ENCODE measurements around the gene PGBD5. TPM values are rescaled to one million over a fixed set of nuclear protein-coding genes. Genes with fewer than 3 reads are reported as not detected.

Gene PGBD5
- total RNA-seq, 1 donor from 2014 or later = 1.8 TPM

- H3K36me3 Mint-ChIP-seq (ENCODE audit: low read depth) = no peaks in the 10 kb centered on the region
- H3K9me3 Mint-ChIP-seq (ENCODE audit: low read depth) = no peaks in the 10 kb centered on the region
- no peak overlapping the region for H3K4me3 Mint-ChIP-seq (ENCODE audit: unreplicated experiment)
- H3K27me3 Mint-ChIP-seq (ENCODE audit: low read depth) = peaks cover 9% of the 10 kb centered on the region
- peaks cover 9% of the 10 kb centered on the region for H3K4me1 Mint-ChIP-seq (ENCODE audit: low read depth)
- H3K27ac Mint-ChIP-seq (ENCODE audit: unreplicated experiment) = no peak overlapping the region
- TF ChIP-seq CTCF (IDR thresholded peaks at IDR 0.05) = no peak
- no peak for DNase-seq (ENCODE audit: low spot score)
Measured at GRCh38 chr1:230371923-230372703, 54.0 kb downstream of the PGBD5 start.

GRCh38 chr1:230370109-230370508, 56.0 kb downstream of the PGBD5 start:
- no peaks in the 10 kb centered on the region for H3K36me3 Mint-ChIP-seq (ENCODE audit: low read depth)
- no peaks in the 10 kb centered on the region for H3K9me3 Mint-ChIP-seq (ENCODE audit: low read depth)
- no peak overlapping the region for H3K27ac Mint-ChIP-seq (ENCODE audit: unreplicated experiment)
- DNase-seq (ENCODE audit: low spot score) = no peak
- no peak for TF ChIP-seq CTCF (IDR thresholded peaks at IDR 0.05)
- no peak overlapping the region for H3K4me3 Mint-ChIP-seq (ENCODE audit: unreplicated experiment)
- peaks cover 11% of the 10 kb centered on the region for H3K27me3 Mint-ChIP-seq (ENCODE audit: low read depth)
- no peaks in the 10 kb centered on the region for H3K4me1 Mint-ChIP-seq (ENCODE audit: low read depth)

GRCh38 chr1:230368871-230369270, 57.3 kb downstream of the PGBD5 start:
- Mint-ChIP-seq H3K4me3 (ENCODE audit: unreplicated experiment) (no peak overlapping the region), H3K36me3 (ENCODE audit: low read depth) (no peaks in the 10 kb centered on the region), H3K9me3 (ENCODE audit: low read depth) (no peaks in the 10 kb centered on the region), H3K27me3 (ENCODE audit: low read depth) (peaks cover 11% of the 10 kb centered on the region), H3K4me1 (ENCODE audit: low read depth) (no peaks in the 10 kb centered on the region), H3K27ac (ENCODE audit: unreplicated experiment) (no peak overlapping the region)
- no peak for DNase-seq (ENCODE audit: low spot score)
- no peak for TF ChIP-seq CTCF (IDR thresholded peaks at IDR 0.05)

- Mint-ChIP-seq H3K36me3 (ENCODE audit: low read depth) (no peaks in the 10 kb centered on the region), H3K27ac (ENCODE audit: unreplicated experiment) (no peak overlapping the region), H3K4me3 (ENCODE audit: unreplicated experiment) (no peak overlapping the region), H3K4me1 (ENCODE audit: low read depth) (no peaks in the 10 kb centered on the region), H3K9me3 (ENCODE audit: low read depth) (no peaks in the 10 kb centered on the region), H3K27me3 (ENCODE audit: low read depth) (peaks cover 11% of the 10 kb centered on the region)
- TF ChIP-seq CTCF (IDR thresholded peaks at IDR 0.05) = no peak
- DNase-seq (ENCODE audit: low spot score) = no peak
Measured at GRCh38 chr1:230368363-230368762, 57.8 kb downstream of the PGBD5 start.

GRCh38 chr1:230366504-230366915, 59.6 kb downstream of the PGBD5 start:
- Mint-ChIP-seq H3K4me1 (ENCODE audit: low read depth) (no peaks in the 10 kb centered on the region), H3K36me3 (ENCODE audit: low read depth) (no peaks in the 10 kb centered on the region), H3K27ac (ENCODE audit: unreplicated experiment) (no peak overlapping the region), H3K27me3 (ENCODE audit: low read depth) (peaks cover 6% of the 10 kb centered on the region), H3K9me3 (ENCODE audit: low read depth) (no peaks in the 10 kb centered on the region), H3K4me3 (ENCODE audit: unreplicated experiment) (no peak overlapping the region)
- no peak for DNase-seq (ENCODE audit: low spot score)
- TF ChIP-seq CTCF (IDR thresholded peaks at IDR 0.05) = no peak

Data from chondrocyte (in vitro differentiated cells).